Medulla oblongata (tissue), 1 donor: ENCODE data around the gene CAP1.
A peak's percentile ranks its signal among the peaks of the same experiment; 100 is the strongest.
"Not testable (repeated sequence)": the region's sequence is repeated elsewhere in the genome, so short reads cannot be mapped to it uniquely, and the experiment has no call there.

Experiments used
- DNase-seq: peaks from one replicate; pipeline ENCODE4 v3.0.0-alpha.2; 2015; ENCODE audit errors: extremely low spot score

The CAP1 gene

DNA sequence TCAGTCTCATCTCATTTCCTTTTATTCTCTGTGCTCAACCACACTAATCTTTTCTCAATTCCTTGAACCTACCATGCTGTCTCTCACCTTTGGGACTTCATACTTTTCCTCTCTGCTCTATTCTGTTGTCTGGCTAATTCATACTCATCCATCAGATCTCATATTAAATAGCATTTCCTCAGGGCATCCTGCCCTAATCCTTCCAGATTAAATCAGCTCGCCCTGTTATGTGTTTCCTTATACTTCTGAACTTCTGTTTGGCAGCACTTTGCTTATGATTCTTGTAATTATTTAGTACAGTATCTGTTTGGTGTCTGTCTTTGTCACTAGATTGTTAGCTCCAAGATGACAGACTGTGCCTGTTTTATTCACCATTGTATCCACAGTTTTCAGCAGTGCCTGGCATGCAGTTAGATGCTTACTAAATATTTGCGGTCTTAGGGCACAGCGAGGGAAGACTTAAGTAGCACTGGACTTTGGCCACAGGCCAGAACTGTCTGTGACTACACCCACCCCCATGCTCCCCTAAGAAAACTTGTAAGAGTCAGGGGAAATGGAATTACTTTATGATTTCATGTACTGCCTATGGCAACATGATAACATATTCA is 9.9 kb upstream of the CAP1 start:
- no peak for DNase-seq

DNA sequence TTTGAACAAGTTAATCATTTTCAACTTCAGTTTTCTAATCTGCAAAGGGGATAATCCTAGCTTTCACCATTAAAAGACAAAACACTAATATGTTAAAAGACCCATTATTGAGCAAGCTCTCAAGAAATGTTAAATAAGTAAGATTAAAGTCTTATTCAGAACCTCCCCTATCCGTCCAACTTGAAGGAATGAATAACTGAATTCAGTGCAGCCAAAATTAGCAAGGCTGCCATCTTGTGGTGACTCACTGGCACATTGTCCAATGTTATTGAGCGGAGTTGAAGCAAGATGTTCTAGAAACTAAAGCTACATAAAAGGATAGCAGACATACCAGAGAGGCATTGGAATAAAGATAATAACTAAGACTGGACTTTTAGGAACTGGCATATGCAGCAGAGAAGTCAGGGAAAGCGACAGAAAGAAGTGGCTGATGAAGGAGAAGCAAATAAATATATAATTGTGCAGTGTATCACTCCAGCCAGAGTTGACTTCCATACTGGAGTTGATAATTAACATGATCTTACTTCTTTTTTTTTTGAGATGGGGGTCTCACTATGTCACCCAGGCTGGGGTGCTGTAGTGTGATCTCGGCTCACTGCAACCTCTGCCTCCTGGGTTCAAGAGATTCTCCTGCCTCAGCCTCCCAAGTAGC is 8.2 kb upstream of the CAP1 start:
- peak; percentile 80 for DNase-seq

DNA sequence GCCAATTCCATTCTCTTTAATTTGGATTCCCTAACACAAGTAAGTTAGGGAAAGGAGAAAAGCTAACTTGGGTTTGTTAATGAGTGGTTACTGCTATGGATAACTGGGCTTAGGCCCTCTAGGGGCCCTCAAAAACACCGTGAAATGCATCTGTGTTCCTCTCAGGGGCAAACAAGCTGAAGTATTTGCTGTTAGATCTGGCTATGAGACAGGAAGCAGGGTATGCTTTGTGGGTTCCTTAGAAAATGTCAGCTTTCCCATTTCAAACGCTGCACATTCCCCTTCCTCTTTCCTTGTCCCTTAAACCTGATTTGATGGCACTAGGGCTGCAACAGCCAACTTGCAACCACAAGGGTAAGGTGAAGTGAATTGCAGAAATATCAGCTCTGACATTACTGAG is 5.7 kb upstream of the CAP1 start:
- DNase-seq: no peak

DNA sequence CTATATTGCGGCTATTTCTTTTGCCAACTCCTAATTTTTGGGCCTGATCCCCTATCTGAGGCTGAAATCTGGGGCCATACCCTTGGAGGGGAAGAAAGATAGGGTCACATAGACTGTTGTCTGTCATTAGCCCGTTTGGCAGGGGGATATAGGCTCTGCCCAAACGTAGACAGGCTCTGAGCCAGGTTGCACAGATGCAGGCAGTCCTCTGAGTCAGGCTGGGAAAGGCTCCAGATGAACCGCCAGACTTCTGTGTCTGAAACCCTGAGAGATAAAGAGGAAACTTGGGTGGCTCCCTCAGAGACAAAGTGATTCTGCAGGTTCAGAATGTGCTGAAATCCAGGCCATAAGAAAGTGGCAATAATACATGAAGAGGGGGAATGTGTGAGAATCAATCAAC is 4.0 kb upstream of the CAP1 start:
- DNase-seq: peak; percentile 69

DNA sequence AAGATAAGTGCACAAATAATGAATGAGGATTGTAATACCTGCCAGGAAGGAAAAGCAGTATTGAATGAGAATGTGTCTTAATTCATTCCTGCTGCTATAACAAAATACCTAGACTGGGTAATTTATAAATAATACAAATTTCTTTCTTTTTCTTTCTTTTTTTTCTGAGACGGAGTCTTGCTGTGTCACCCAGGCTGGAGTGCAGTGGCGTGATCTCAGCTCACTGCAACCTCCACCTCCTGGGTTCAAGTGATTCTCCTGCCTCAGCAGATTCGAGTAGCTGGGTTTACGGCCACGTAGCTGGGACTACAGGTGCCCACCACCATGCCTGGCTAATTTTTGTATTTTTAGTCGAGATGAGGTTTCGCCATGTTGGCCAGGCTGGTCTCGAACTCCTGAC is 3.3 kb upstream of the CAP1 start:
- not testable (repeated sequence) for DNase-seq

DNA sequence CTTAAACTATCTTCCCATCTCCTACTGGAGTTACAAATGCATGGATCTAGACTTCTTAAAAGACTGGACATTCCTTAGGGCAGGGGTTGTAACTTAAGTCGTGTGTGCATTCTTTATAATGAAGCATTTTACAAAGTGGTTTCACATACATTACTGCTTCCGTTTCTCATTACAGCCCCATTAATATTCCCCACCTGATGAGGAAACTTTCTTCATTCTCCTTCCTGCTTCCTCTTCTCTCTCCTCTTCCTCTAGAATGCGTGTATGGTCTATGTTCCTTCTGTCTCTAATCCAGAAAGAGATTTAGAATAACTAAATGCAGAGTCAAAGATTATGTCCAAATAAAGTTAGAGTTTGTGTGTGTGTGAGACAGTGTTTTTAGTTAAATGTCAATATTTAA is 1.8 kb upstream of the CAP1 start:
- DNase-seq: no peak

DNA sequence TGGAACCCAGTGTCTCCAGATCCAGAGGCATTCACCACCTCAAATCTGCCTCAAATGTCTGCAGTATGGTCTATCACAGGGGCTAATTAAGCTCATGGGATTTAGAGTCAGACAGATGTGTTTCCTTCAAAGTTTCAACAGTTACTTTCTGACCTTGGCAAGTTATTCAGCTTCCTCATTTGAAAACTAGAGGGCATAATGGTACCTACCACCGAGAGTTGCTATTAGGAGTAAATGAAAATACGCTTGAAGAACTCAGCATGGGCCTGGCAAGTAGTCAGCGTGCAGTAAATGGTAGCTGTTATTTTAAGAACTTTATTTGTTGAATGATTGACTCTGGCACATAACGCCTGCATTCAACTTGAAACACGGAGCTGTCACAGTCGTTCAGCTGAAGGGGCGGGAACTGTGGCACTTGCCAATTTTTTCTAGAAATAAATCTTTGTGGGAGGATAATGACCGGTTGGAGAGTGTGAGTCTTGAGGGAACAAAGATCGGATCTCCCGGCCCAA is 1.2 kb upstream of the CAP1 start:
- peak; percentile 67 for DNase-seq

DNA sequence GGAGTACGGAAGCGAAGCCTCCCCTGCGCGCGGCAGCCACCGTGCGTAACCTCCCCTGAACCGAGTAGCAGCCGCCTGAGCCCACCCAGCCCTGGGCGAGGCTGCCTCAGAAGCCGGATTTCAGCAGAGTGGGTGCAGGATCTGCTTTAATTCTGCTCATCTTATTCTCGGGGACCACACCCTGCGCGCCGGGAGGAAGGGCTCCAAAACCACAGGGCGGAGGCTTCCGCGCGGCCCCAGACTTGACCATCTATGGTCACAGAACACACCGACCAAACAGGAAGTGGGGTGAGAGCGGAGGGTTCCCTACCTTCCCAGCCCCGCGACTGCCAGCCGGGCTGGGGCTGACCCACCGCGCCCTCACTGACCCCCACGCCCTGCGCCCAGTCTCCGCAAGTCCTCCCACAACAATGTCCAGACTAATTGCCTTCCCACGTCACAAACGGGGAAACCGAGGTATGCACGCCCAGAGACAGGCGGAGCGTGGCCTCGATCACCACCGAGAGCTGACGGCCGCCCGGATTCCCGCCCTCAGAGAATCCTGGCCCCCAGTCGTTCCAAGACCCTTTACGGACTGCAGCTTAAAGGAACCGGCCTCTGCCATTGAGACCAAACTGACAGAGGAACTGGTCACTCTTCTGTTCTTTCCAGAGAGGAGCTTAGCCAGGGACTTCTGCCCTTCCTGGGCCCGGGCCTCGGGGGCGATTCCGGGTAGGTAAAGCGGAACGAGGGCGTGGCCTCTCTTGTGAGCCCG is 595 bp upstream of the CAP1 start:
- peak; percentile 76 for DNase-seq

DNA sequence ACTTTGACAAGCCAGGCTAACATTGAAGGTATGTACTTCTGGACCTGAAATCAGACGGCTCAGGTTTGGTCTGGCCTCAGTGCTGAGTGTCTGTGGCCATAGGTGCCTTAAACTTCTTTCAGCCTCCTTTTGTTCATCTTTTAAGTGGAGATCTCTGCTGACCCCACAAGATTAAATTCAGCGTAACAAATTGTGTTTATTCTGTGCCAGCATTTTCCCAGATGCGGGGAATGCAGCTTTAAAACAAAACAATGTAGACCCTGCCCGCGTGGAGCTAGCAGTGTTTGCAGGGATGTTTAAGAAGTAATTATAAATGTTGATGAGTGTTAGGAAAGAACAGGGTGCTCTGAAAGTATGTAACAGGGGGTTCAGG is 923 bp downstream of the CAP1 start:
- no peak for DNase-seq

DNA sequence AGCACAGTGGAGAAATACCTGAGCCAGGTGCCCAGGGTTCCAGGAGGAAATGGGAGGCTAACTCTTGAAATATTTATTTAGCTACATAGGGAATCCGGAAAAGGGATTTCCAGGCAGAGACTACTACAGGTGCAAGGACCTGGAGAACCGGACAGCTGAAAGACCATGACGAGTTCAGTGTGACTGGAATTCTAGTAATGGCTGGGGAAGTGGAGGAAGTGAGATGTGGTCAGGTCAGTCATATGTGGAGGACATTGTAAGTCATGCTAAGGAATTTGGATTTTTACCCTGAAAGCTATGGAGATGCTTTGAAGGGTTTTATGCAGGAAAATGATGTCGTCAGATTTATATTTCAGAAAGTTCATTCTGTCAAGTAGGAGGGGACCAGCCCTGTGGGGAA is 1.8 kb downstream of the CAP1 start:
- no peak for DNase-seq

DNA sequence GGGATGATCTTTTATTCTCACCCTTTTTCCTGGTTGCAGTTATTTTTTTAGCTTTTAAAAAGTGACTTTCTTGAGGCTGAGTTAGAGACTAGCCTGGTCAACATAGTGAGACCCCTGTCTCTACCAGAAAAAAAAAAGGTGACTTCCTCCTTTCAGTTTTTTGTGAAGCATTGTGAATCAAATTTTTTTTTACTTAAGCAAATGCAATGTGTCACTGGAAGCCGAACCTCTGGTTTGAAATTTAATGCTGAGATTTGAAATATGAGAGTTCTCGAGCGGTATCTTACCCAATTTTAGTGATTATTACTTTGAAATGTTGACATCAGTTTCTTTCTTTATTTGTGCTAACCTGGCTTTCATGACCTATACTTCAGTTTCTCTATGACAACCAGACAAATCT is 3.6 kb downstream of the CAP1 start:
- no peak for DNase-seq

DNA sequence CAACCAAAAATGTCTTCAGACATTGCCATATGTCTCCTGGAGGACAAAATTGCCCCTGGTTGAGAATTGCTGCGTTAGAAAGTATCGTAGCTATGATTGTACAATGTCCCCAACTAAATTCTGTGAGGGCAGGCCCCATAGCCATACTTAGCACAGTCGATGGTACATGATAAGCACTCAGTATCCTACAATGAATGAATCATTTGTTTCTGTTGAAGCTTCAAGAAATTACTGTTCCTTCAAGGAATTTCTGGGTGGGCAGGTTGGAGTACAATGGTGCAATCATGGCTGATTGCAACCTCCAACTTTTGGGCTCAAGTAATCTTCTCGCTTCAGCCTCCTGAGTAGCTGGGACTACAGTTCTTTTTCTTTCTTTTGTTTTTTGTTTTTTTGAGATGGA is 4.7 kb downstream of the CAP1 start:
- DNase-seq: no peak

DNA sequence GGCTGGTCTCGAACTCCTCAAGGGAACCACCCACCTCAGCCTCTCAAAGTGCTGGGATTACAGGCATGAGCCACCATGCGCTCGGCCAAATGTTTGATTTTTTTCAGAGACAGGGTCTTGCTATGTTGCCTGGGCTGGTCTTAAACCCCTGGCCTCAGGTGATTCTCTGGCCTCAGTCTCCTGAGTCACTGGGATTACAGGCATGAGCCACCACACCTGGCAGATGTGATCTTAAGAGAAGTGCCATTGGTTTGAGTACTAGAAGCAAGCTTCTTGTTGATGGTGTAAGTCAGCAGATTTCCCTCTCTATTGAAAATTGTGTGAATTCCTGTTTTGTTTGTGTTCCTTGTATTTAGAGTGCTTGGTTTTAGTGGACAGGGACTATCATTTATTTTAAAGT is 5.2 kb downstream of the CAP1 start:
- DNase-seq: no peak

DNA sequence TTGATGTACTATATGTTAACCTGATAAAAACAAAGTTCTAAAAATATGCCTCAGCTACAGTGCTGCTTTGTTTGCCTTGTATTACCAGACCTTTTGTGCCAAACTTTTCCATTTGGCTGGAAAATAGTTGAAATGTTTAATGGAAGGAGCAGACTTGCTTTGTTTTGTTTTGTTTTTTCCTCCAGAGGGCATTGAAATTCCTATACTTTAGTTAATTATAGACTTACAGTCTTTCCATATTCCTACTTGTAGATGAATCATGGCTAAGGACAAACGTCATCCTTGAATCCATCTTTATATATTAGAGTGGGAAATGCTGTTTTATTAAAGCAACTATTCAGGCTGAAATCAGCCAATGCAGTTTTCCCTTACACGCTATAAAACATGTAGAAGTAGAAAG is 6.7 kb downstream of the CAP1 start:
- DNase-seq: no peak

DNA sequence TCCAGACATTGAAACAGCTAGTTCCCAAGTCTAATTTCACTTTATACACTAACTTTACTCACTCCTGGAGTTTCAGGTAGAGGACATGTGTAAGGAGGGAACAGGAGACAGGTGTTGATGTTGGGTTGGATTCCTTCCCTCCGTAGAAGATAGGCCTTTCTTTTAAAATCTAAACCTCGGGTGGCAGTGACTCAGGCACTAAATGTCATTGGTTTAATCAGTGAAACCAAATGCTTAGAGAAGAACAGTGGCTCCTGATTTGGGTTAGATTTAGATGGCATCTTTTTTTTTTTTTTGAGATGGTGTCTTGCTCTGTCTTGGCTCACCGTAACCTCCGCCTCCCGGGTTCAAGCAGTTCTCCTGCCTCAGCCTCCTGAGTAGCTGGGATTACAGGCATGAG is 7.2 kb downstream of the CAP1 start:
- no peak for DNase-seq

DNA sequence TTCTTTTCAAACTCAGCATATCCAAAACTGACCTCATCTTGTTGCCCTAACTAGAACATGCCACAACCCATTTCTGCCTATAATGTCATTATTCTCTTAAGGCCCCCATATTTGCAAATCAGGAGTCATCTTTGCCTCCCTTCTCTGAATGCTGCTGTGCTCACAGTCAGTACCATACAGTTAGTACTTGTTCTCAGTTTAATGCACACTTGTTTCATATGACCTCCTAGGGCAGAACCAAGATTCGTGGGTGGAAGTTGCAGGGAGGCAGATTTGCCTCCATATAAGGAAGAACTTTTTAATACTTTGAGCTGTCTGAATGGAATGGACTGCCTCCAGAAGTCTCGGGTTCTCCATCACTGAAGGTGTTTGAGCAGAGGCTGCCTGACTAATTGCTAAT is 9.2 kb downstream of the CAP1 start:
- no peak for DNase-seq

DNA sequence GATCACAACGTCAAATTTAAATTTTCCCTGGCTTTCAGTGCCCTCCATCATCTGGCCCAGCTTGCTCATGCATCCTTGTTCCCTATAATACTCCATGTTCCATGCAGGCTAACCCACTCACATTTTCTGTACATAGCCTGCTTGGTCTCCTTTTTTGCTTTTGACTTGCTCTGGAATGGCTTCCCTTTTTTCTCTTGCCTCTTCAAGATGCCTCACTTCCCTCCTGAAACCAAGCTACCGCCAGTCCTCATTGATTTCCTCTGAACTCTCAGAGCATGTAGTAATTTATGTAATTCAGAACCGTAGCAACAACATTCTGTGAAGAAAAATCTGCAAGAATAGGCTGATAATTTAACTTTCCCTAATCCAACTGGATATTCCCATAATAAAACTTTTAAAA is 10.3 kb downstream of the CAP1 start:
- DNase-seq: peak; percentile 53

DNA sequence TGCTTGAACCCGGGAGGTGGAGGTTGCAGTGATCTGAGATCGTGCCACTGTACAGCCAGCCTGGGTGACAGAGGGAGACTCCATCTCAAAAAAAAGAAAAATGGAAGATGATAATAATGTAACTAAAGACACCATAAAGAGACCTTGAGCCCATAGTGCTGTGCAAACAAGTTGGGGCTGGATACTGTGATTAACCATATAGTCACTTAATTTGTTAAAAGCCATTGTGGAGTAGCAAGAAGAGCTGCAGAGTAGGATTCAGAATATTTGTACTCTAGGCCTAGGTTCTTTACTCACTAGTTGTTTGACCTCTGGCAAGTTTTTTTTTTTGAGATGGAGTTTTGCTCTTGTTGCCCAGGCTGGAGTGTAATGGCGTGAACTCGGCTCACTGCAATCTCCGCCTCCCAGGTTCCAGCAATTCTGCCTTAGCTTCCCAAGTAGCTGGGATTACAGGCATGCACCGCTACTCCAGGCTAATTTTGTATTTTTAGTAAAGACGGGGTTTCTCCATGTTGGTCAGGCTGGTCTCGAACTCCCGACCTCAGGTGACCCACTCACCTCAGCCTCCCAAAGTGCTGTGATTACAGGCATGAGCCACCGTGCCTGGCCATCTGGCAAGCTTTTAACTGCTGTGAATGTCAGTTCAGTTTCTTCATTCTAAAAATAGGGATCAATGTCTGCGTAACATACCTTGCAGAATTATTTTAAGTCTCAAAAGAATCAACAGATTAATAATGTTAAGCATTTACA is 12.8 kb downstream of the CAP1 start:
- DNase-seq: no peak

DNA sequence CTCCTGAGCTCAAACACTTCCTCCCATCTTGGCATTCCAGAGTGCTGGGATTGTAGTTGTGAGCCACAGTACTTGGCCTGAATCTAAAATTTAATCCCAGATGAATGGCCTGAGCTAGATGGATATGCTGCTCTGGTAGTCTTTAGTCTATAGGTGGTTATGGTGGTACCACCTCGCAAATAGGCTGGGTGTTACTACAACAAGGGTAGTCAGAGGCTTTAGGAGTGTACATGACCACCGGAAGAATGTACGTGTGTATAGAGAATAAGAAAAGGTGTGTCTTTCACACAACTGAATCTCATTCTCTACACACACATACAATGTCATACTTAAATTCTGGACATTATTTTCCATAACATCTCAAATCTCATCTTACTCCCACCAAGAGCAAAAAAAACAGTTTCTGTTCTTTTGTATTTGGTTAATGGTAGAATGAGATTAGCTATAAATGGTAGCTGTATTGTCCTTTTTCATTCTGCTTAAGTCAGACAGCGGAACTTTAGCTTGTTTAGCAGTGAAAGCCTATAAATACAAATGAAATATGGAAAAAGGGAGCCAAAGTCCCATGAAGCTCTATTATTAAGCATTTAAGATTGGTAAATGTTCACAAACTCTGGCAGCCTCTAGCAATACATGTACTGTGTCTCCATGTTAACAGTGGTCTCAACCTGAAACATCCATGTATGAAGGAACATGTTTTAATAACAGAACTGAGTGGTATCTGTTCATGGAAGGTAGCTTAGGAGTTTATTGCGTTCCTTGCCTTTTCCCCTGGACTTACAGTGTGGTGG is 16.2 kb downstream of the CAP1 start:
- DNase-seq: no peak

DNA sequence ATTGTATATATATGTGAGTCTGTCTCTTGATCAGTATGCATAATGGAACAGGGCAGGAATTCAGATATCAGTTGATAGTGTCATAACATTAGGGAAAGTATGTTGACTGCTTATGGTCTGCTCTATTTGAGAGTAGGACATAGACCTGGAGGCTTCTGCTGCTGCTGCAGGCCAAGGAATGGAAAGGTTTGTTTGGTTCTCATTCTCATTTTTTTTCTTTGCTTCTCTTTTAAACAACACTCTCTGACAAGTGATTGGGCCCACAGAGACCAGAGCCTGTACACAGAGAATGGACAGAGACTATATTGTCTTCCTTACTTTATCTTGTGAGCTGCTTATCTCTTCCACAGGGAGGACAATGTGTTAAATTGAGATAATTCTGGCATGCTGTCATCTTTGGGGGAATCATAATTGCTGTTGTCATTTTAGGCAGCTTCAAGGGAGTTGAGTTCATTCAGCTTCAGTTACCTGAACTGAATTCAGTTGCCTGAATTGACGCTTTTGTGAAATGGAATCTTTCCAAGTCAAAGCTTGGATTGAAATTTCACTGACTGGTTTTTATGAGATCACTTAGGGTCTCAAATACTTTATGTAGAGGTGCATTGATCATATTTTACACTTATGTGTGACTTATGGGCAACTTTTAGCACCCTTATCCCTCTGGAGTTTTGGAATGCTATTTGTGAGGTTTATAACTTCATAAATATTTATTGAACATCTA is 16.9 kb downstream of the CAP1 start:
- DNase-seq: no peak

DNA sequence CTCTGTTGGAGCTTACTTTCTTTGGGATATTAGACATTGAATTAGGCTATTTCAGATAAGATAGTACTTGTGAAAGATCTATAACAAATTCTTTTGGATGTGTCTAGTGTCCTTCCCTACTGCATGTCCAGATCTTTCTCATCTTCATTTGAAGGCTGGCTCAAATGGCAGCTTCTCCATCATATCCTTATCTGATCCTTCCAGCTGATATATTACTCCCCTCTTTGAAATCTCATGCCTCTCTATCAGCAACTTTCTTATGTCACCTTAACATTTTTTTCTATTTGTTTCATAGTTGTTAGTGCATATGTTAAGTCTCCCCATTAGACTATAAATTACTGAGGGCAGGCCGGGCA is 17.5 kb downstream of the CAP1 start:
- DNase-seq: no peak
